ENCODE data around the gene CPNE9. TPM values are rescaled to one million over a fixed set of nuclear protein-coding genes. Genes with fewer than 3 reads are reported as not detected.

The CPNE9 gene
- total and polyA plus RNA-seq, 2 of the 13 experiments (the other 11 are each of a cell fraction or from before 2014, with no cell fraction given): 0.20 TPM; not detected in 1

- TF ChIP-seq, protein P1, sequence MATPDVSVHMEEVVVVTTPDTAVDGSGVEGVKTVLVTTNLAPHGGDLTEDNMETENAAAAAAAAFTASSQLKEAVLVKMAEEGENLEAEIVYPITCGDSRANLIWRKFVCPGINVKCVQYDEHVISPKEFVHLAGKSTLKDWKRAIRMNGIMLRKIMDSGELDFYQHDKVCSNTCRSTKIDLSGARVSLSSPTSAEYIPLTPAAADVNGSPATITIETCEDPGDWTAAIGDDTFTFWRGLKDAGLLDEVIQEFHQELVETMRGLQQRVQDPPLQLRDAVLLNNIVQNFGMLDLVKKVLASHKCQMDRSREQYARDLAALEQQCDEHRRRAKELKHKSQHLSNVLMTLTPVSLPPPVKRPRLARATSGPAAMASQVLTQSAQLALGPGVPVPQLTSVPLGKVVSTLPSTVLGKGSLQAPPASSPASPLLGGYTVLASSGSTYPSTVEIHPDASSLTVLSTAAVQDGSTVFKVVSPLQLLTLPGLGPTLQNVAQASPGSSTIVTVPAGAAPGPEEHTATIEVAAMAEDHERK (CRISPR knock-in tag; IDR thresholded peaks at IDR 0.05; ENCODE audit: low read depth): no peak
- TF ChIP-seq, protein P2, sequence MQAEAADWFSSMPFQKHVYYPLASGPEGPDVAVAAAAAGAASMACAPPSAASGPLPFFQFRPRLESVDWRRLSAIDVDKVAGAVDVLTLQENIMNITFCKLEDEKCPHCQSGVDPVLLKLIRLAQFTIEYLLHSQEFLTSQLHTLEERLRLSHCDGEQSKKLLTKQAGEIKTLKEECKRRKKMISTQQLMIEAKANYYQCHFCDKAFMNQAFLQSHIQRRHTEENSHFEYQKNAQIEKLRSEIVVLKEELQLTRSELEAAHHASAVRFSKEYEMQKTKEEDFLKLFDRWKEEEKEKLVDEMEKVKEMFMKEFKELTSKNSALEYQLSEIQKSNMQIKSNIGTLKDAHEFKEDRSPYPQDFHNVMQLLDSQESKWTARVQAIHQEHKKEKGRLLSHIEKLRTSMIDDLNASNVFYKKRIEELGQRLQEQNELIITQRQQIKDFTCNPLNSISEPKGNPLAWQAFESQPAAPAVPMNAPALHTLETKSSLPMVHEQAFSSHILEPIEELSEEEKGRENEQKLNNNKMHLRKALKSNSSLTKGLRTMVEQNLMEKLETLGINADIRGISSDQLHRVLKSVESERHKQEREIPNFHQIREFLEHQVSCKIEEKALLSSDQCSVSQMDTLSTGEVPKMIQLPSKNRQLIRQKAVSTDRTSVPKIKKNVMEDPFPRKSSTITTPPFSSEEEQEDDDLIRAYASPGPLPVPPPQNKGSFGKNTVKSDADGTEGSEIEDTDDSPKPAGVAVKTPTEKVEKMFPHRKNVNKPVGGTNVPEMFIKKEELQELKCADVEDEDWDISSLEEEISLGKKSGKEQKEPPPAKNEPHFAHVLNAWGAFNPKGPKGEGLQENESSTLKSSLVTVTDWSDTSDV (CRISPR knock-in tag; IDR thresholded peaks at IDR 0.05): no peak
- TF ChIP-seq ZNF883 (CRISPR knock-in tag; IDR thresholded peaks at IDR 0.05; ENCODE audit: not compliant biosample characterization) (no peak), HHEX (CRISPR knock-in tag; IDR thresholded peaks at IDR 0.05) (no peak), RCOR2 (CRISPR knock-in tag; IDR thresholded peaks at IDR 0.05) (0 out of 2 replicates have a peak, but pooled peaks have one; percentile 17), ZNF253 (CRISPR knock-in tag; IDR thresholded peaks at IDR 0.05; ENCODE audit: borderline replicate concordance) (no peak), ZNF124 (CRISPR knock-in tag; IDR thresholded peaks at IDR 0.05) (no peak; the same call in 1 of the 2 replicates), ZNF674 (CRISPR knock-in tag; IDR thresholded peaks at IDR 0.05; ENCODE audit: low read depth) (no peak), MAFK (conservative IDR thresholded peaks at IDR 0.05 in 1 of 2, IDR thresholded peaks at IDR 0.05 in 1 of 2; ENCODE audit: low read length in 2 of 2) (no peak), SMAD3 (CRISPR knock-in tag; IDR thresholded peaks at IDR 0.05) (no peak), ZMYM2 (CRISPR knock-in tag; IDR thresholded peaks at IDR 0.05) (no peak), ZNF570 (CRISPR knock-in tag; IDR thresholded peaks at IDR 0.05; ENCODE audit: borderline replicate concordance) (no peak), PAF1 (CRISPR knock-in tag; IDR thresholded peaks at IDR 0.05) (no peak), HNF4G (IDR thresholded peaks at IDR 0.05; ENCODE audit: borderline replicate concordance, low read depth, low read length) (no peak; the same call in 1 of the 2 replicates), HNF4G (CRISPR knock-in tag; IDR thresholded peaks at IDR 0.05; ENCODE audit: borderline replicate concordance, low read depth) (no peak), ZNF772 (CRISPR knock-in tag; IDR thresholded peaks at IDR 0.05) (no peak), KAT2B (IDR thresholded peaks at IDR 0.05; ENCODE audit: borderline replicate concordance, low read depth, low read length) (no peak), ZNF160 (CRISPR knock-in tag; IDR thresholded peaks at IDR 0.05) (no peak)
- TF ChIP-seq, protein P3, sequence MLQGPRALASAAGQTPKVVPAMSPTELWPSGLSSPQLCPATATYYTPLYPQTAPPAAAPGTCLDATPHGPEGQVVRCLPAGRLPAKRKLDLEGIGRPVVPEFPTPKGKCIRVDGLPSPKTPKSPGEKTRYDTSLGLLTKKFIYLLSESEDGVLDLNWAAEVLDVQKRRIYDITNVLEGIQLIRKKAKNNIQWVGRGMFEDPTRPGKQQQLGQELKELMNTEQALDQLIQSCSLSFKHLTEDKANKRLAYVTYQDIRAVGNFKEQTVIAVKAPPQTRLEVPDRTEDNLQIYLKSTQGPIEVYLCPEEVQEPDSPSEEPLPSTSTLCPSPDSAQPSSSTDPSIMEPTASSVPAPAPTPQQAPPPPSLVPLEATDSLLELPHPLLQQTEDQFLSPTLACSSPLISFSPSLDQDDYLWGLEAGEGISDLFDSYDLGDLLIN (CRISPR knock-in tag; IDR thresholded peaks at IDR 0.05; ENCODE audit: borderline replicate concordance): no peak
- TF ChIP-seq, protein P4, sequence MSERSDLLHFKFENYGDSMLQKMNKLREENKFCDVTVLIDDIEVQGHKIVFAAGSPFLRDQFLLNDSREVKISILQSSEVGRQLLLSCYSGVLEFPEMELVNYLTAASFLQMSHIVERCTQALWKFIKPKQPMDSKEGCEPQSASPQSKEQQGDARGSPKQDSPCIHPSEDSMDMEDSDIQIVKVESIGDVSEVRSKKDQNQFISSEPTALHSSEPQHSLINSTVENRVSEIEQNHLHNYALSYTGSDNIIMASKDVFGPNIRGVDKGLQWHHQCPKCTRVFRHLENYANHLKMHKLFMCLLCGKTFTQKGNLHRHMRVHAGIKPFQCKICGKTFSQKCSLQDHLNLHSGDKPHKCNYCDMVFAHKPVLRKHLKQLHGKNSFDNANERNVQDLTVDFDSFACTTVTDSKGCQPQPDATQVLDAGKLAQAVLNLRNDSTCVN (CRISPR knock-in tag; IDR thresholded peaks at IDR 0.05; ENCODE audit: borderline replicate concordance): 0 out of 2 replicates have a peak, but pooled peaks have one; percentile 12
- TF ChIP-seq, protein P5, sequence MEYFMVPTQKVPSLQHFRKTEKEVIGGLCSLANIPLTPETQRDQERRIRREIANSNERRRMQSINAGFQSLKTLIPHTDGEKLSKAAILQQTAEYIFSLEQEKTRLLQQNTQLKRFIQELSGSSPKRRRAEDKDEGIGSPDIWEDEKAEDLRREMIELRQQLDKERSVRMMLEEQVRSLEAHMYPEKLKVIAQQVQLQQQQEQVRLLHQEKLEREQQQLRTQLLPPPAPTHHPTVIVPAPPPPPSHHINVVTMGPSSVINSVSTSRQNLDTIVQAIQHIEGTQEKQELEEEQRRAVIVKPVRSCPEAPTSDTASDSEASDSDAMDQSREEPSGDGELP (IDR thresholded peaks at IDR 0.05; ENCODE audit: borderline replicate concordance, low read depth): no peak
Measured at GRCh38 chr3:9750556-9751411, 47.2 kb downstream of the CPNE9 start (continued).

All from HepG2 (cell line).